SK-N-SH treated with all-trans-retinoic acid at 6 μM for 48 hours (cell line): ENCODE results near the gene INPP4B.

Source experiments
- CSDC2 ChIP-seq: fragments of 250-450 bp; sonication (Bioruptor Pico); IDR thresholded peaks from 2 replicates; pipeline ENCODE4 v1.5.0; 2020; ENCODE audit warnings: mild to moderate bottlenecking, moderate library complexity
- OSR1 ChIP-seq: fragments of 250-450 bp; sonication (Bioruptor Pico); IDR thresholded peaks from 2 replicates; pipeline ENCODE4 v1.8.0; 2022; ENCODE audit warnings: moderate library complexity, mild to moderate bottlenecking, inconsistent platforms
- POU6F1 ChIP-seq: fragments of 250-450 bp; sonication (Bioruptor Pico); IDR thresholded peaks from 2 replicates; pipeline ENCODE4 v1.8.0; 2021; ENCODE audit warnings: low read depth, mild to moderate bottlenecking, moderate library complexity, borderline replicate concordance
- PPARA ChIP-seq: fragments of 250-450 bp; sonication (Bioruptor Pico); IDR thresholded peaks from 2 replicates; pipeline ENCODE4 v1.5.0; 2020; ENCODE audit warnings: mild to moderate bottlenecking, borderline replicate concordance
- RARB ChIP-seq: fragments of 250-450 bp; sonication (Bioruptor Pico); IDR thresholded peaks from 2 replicates; pipeline ENCODE4 v1.8.0; 2021; ENCODE audit warnings: mild to moderate bottlenecking, moderate library complexity
- TCF4 ChIP-seq: fragments of 250-450 bp; sonication (Bioruptor Pico); IDR thresholded peaks from 2 replicates; pipeline ENCODE4 v1.8.0; 2021; ENCODE audit warnings: mild to moderate bottlenecking, moderate library complexity, borderline replicate concordance
- TOX ChIP-seq: fragments of 250-450 bp; sonication (Bioruptor Pico); IDR thresholded peaks from 2 replicates; pipeline ENCODE4 v1.8.0; 2021; ENCODE audit warnings: mild to moderate bottlenecking, moderate library complexity, borderline replicate concordance
- ZFP3 ChIP-seq: fragments of 250-450 bp; sonication (Bioruptor Pico); IDR thresholded peaks from 2 replicates; pipeline ENCODE4 v1.5.0; 2020; ENCODE audit warnings: mild to moderate bottlenecking, moderate library complexity
- ZNF70 ChIP-seq: fragments of 450-650 bp; formaldehyde crosslinking; IDR thresholded peaks from 2 replicates; pipeline ENCODE4 v1.5.0; 2020; ENCODE audit warnings: mild to moderate bottlenecking, moderate library complexity

GRCh38 chr4:142840516-142841123 lies 5.5 kb downstream of the INPP4B start:
- TF ChIP-seq CSDC2 (CRISPR knock-in tag) (no peak), TOX (CRISPR knock-in tag) (no peak), ZNF70 (CRISPR knock-in tag) (no peak), OSR1 (CRISPR knock-in tag) (no peak), POU6F1 (no peak), ZFP3 (CRISPR knock-in tag) (no peak), RARB (no peak), TCF4 (CRISPR knock-in tag) (no peak), PPARA (CRISPR knock-in tag) (no peak)
